Measurements from ENCODE around the gene PKDREJ. TPM values are rescaled to one million over a fixed set of nuclear protein-coding genes. Genes with fewer than 3 reads are reported as not detected.

Gene PKDREJ
- total RNA-seq, 1 experiment from 2014 or later = 0.02 TPM

GRCh38 chr22:46262449-46263215 is 511 bp downstream of the PKDREJ start (continued):
- no peak for TF ChIP-seq NR1H2 (CRISPR knock-in tag; IDR thresholded peaks at IDR 0.05)
- no peak for TF ChIP-seq ATF1 (CRISPR knock-in tag; IDR thresholded peaks at IDR 0.05)
- no peak for TF ChIP-seq OVOL2 (CRISPR knock-in tag; IDR thresholded peaks at IDR 0.05; ENCODE audit: borderline replicate concordance)
- TF ChIP-seq, protein P1, sequence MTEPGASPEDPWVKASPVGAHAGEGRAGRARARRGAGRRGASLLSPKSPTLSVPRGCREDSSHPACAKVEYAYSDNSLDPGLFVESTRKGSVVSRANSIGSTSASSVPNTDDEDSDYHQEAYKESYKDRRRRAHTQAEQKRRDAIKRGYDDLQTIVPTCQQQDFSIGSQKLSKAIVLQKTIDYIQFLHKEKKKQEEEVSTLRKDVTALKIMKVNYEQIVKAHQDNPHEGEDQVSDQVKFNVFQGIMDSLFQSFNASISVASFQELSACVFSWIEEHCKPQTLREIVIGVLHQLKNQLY (CRISPR knock-in tag; IDR thresholded peaks at IDR 0.05) = no peak; the same call in 1 of the 2 replicates
- TF ChIP-seq RORB (CRISPR knock-in tag; IDR thresholded peaks at IDR 0.05) = no peak
- TF ChIP-seq IRF1 (CRISPR knock-in tag; IDR thresholded peaks at IDR 0.05) = peak; percentile 88; the same call in 1 of the 2 replicates
- TF ChIP-seq, protein P2, sequence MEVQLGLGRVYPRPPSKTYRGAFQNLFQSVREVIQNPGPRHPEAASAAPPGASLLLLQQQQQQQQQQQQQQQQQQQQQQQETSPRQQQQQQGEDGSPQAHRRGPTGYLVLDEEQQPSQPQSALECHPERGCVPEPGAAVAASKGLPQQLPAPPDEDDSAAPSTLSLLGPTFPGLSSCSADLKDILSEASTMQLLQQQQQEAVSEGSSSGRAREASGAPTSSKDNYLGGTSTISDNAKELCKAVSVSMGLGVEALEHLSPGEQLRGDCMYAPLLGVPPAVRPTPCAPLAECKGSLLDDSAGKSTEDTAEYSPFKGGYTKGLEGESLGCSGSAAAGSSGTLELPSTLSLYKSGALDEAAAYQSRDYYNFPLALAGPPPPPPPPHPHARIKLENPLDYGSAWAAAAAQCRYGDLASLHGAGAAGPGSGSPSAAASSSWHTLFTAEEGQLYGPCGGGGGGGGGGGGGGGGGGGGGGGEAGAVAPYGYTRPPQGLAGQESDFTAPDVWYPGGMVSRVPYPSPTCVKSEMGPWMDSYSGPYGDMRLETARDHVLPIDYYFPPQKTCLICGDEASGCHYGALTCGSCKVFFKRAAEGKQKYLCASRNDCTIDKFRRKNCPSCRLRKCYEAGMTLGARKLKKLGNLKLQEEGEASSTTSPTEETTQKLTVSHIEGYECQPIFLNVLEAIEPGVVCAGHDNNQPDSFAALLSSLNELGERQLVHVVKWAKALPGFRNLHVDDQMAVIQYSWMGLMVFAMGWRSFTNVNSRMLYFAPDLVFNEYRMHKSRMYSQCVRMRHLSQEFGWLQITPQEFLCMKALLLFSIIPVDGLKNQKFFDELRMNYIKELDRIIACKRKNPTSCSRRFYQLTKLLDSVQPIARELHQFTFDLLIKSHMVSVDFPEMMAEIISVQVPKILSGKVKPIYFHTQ (CRISPR knock-in tag; IDR thresholded peaks at IDR 0.05) = no peak
- TF ChIP-seq TEAD1 (CRISPR knock-in tag; IDR thresholded peaks at IDR 0.05) = peak; percentile 95
- TF ChIP-seq, protein P3, sequence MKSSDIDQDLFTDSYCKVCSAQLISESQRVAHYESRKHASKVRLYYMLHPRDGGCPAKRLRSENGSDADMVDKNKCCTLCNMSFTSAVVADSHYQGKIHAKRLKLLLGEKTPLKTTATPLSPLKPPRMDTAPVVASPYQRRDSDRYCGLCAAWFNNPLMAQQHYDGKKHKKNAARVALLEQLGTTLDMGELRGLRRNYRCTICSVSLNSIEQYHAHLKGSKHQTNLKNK (CRISPR knock-in tag; IDR thresholded peaks at IDR 0.05) = no peak
- TF ChIP-seq, protein P4, sequence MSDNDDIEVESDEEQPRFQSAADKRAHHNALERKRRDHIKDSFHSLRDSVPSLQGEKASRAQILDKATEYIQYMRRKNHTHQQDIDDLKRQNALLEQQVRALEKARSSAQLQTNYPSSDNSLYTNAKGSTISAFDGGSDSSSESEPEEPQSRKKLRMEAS (CRISPR knock-in tag; IDR thresholded peaks at IDR 0.05) = peak; percentile 99
- TF ChIP-seq GABPB1 (CRISPR knock-in tag; IDR thresholded peaks at IDR 0.05) = no peak
- no peak for TF ChIP-seq PRRX2 (CRISPR knock-in tag; IDR thresholded peaks at IDR 0.05)
- TF ChIP-seq, protein P5, sequence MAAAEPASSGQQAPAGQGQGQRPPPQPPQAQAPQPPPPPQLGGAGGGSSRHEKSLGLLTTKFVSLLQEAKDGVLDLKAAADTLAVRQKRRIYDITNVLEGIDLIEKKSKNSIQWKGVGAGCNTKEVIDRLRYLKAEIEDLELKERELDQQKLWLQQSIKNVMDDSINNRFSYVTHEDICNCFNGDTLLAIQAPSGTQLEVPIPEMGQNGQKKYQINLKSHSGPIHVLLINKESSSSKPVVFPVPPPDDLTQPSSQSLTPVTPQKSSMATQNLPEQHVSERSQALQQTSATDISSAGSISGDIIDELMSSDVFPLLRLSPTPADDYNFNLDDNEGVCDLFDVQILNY (CRISPR knock-in tag; IDR thresholded peaks at IDR 0.05) = 0 out of 2 replicates have a peak, but pooled peaks have one; percentile 59
- TF ChIP-seq FOXP4 (CRISPR knock-in tag; IDR thresholded peaks at IDR 0.05) = peak; percentile 96
- peak; percentile 97 for TF ChIP-seq ARID4B (CRISPR knock-in tag; IDR thresholded peaks at IDR 0.05; ENCODE audit: borderline replicate concordance)
- TF ChIP-seq ZNF219 (CRISPR knock-in tag; IDR thresholded peaks at IDR 0.05; ENCODE audit: borderline replicate concordance) = peak; percentile 90; the same call in 1 of the 2 replicates
- TF ChIP-seq, protein P6, sequence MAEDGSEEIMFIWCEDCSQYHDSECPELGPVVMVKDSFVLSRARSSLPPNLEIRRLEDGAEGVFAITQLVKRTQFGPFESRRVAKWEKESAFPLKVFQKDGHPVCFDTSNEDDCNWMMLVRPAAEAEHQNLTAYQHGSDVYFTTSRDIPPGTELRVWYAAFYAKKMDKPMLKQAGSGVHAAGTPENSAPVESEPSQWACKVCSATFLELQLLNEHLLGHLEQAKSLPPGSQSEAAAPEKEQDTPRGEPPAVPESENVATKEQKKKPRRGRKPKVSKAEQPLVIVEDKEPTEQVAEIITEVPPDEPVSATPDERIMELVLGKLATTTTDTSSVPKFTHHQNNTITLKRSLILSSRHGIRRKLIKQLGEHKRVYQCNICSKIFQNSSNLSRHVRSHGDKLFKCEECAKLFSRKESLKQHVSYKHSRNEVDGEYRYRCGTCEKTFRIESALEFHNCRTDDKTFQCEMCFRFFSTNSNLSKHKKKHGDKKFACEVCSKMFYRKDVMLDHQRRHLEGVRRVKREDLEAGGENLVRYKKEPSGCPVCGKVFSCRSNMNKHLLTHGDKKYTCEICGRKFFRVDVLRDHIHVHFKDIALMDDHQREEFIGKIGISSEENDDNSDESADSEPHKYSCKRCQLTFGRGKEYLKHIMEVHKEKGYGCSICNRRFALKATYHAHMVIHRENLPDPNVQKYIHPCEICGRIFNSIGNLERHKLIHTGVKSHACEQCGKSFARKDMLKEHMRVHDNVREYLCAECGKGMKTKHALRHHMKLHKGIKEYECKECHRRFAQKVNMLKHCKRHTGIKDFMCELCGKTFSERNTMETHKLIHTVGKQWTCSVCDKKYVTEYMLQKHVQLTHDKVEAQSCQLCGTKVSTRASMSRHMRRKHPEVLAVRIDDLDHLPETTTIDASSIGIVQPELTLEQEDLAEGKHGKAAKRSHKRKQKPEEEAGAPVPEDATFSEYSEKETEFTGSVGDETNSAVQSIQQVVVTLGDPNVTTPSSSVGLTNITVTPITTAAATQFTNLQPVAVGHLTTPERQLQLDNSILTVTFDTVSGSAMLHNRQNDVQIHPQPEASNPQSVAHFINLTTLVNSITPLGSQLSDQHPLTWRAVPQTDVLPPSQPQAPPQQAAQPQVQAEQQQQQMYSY (CRISPR knock-in tag; IDR thresholded peaks at IDR 0.05) = peak; percentile 65
- no peak for TF ChIP-seq ZNF423 (CRISPR knock-in tag; IDR thresholded peaks at IDR 0.05)
- peak; percentile 90 for TF ChIP-seq CREB1 (CRISPR knock-in tag; IDR thresholded peaks at IDR 0.05)
